GM12891 (cell line): ENCODE data around the gene CYBC1.

Source experiments
- PAX5 ChIP-seq: IDR thresholded peaks from 2 replicates; pipeline ENCODE4 v1.6.1; 2011; ENCODE audit warnings: low read length, moderate library complexity, mild to moderate bottlenecking; ENCODE audit not compliant: insufficient read depth, severe bottlenecking
- POLR2A ChIP-seq: IDR thresholded peaks from 2 replicates; pipeline ENCODE4 v1.6.1; 2011; ENCODE audit warnings: low read depth, low read length, control low read depth
- POLR2AphosphoS5 ChIP-seq: IDR thresholded peaks from 2 replicates; pipeline ENCODE4 v1.6.1; 2011; ENCODE audit warnings: low read depth, low read length, control low read depth
- POU2F2 ChIP-seq: IDR thresholded peaks from 2 replicates; pipeline ENCODE4 v1.6.1; 2011; ENCODE audit warnings: low read depth, mild to moderate bottlenecking, control low read depth, low read length, moderate library complexity

- TF ChIP-seq POU2F2: no peak
- no peak for TF ChIP-seq POLR2A
- no peak for TF ChIP-seq PAX5
- no peak for TF ChIP-seq POLR2AphosphoS5
Measured at GRCh38 chr17:82406131-82406671, 44.4 kb downstream of the CYBC1 start.
